SK-N-SH treated with all-trans-retinoic acid at 6 μM for 48 hours (cell line): ENCODE measurements around the gene SLC7A1.

Experiments used
- ATAC-seq: fragments of 200-7000 bp; cut with Tn5 transposase; 3 replicates; pipeline ENCODE4 v1.9.1; 2020; ENCODE audit warnings: mild to moderate bottlenecking, moderate library complexity
- ARNTL ChIP-seq: fragments of 450-650 bp; formaldehyde crosslinking; IDR thresholded peaks from 2 replicates; pipeline ENCODE4 v1.5.0; 2020; ENCODE audit warnings: low read depth, mild to moderate bottlenecking, moderate library complexity, borderline replicate concordance
- BACH2 ChIP-seq: fragments of 250-450 bp; sonication (Bioruptor Pico); IDR thresholded peaks from 2 replicates; pipeline ENCODE4 v1.9.0; 2021; ENCODE audit warnings: mild to moderate bottlenecking, borderline replicate concordance
- CREB5 ChIP-seq: fragments of 250-450 bp; sonication (Bioruptor Pico); IDR thresholded peaks from 2 replicates; pipeline ENCODE4 v1.5.1; 2020; ENCODE audit warnings: low read depth, mild to moderate bottlenecking, moderate library complexity
- CSDC2 ChIP-seq: fragments of 250-450 bp; sonication (Bioruptor Pico); IDR thresholded peaks from 2 replicates; pipeline ENCODE4 v1.5.0; 2020; ENCODE audit warnings: mild to moderate bottlenecking, moderate library complexity
- CSRNP3 ChIP-seq: fragments of 250-450 bp; sonication (Bioruptor Pico); IDR thresholded peaks from 2 replicates; pipeline ENCODE4 v1.5.1; 2021; ENCODE audit warnings: mild to moderate bottlenecking, moderate library complexity
- ESRRG ChIP-seq: fragments of 250-450 bp; sonication (Bioruptor Pico); IDR thresholded peaks from 2 replicates; pipeline ENCODE4 v1.6.1; 2021; ENCODE audit warnings: mild to moderate bottlenecking
- GLIS3 ChIP-seq: fragments of 250-450 bp; sonication (Bioruptor Pico); IDR thresholded peaks from 2 replicates; pipeline ENCODE4 v1.5.0; 2020; ENCODE audit warnings: mild to moderate bottlenecking, moderate library complexity
- ISL1 ChIP-seq: fragments of 250-450 bp; sonication (Bioruptor Pico); IDR thresholded peaks from 2 replicates; pipeline ENCODE4 v2.1.2; 2022; ENCODE audit warnings: mild to moderate bottlenecking, moderate library complexity
- OSR1 ChIP-seq: fragments of 250-450 bp; sonication (Bioruptor Pico); IDR thresholded peaks from 2 replicates; pipeline ENCODE4 v1.8.0; 2022; ENCODE audit warnings: moderate library complexity, mild to moderate bottlenecking, inconsistent platforms
- PPARA ChIP-seq: fragments of 250-450 bp; sonication (Bioruptor Pico); IDR thresholded peaks from 2 replicates; pipeline ENCODE4 v1.5.0; 2020; ENCODE audit warnings: mild to moderate bottlenecking, borderline replicate concordance
- RARB ChIP-seq: fragments of 250-450 bp; sonication (Bioruptor Pico); IDR thresholded peaks from 2 replicates; pipeline ENCODE4 v1.8.0; 2021; ENCODE audit warnings: mild to moderate bottlenecking, moderate library complexity
- SNAI2 ChIP-seq: fragments of 250-450 bp; sonication (Bioruptor Pico); IDR thresholded peaks from 2 replicates; pipeline ENCODE4 v1.5.0; 2020; ENCODE audit warnings: mild to moderate bottlenecking, moderate library complexity
- TCF4 ChIP-seq: fragments of 250-450 bp; sonication (Bioruptor Pico); IDR thresholded peaks from 2 replicates; pipeline ENCODE4 v1.8.0; 2021; ENCODE audit warnings: mild to moderate bottlenecking, moderate library complexity, borderline replicate concordance
- TOX ChIP-seq: fragments of 250-450 bp; sonication (Bioruptor Pico); IDR thresholded peaks from 2 replicates; pipeline ENCODE4 v1.8.0; 2021; ENCODE audit warnings: mild to moderate bottlenecking, moderate library complexity, borderline replicate concordance
- TSHZ2 ChIP-seq: fragments of 250-450 bp; sonication (Bioruptor Pico); IDR thresholded peaks from 2 replicates; pipeline ENCODE4 v1.5.0; 2020; ENCODE audit warnings: mild to moderate bottlenecking, moderate library complexity
- ZC3H10 ChIP-seq: fragments of 250-450 bp; sonication (Bioruptor Pico); IDR thresholded peaks from 2 replicates; pipeline ENCODE4 v1.5.1; 2021; ENCODE audit warnings: mild to moderate bottlenecking, moderate library complexity
- ZFP3 ChIP-seq: fragments of 250-450 bp; sonication (Bioruptor Pico); IDR thresholded peaks from 2 replicates; pipeline ENCODE4 v1.5.0; 2020; ENCODE audit warnings: mild to moderate bottlenecking, moderate library complexity
- ZFP30 ChIP-seq: fragments of 450-650 bp; formaldehyde crosslinking; IDR thresholded peaks from 2 replicates; pipeline ENCODE4 v1.5.0; 2022; ENCODE audit warnings: mild to moderate bottlenecking, moderate library complexity
- ZNF70 ChIP-seq: fragments of 450-650 bp; formaldehyde crosslinking; IDR thresholded peaks from 2 replicates; pipeline ENCODE4 v1.5.0; 2020; ENCODE audit warnings: mild to moderate bottlenecking, moderate library complexity
- ZNF8 ChIP-seq: fragments of 450-650 bp; formaldehyde crosslinking; IDR thresholded peaks from 2 replicates; pipeline ENCODE4 v1.5.0; 2020; ENCODE audit warnings: mild to moderate bottlenecking, moderate library complexity

Gene SLC7A1

GRCh38 chr13:29593605-29594297, 1.7 kb downstream of the SLC7A1 start:
- no peak for ATAC-seq
- TF ChIP-seq GLIS3 (no peak), TCF4 (CRISPR knock-in tag) (no peak), ZNF8 (CRISPR knock-in tag) (no peak), PPARA (no peak), SNAI2 (CRISPR knock-in tag) (no peak), BACH2 (no peak), OSR1 (CRISPR knock-in tag) (no peak), RARB (no peak), TOX (no peak), ZNF70 (no peak), ISL1 (CRISPR knock-in tag) (no peak), ESRRG (no peak), ZFP30 (no peak), ZC3H10 (CRISPR knock-in tag) (no peak), CSDC2 (CRISPR knock-in tag) (no peak)

- no peak for ATAC-seq
- no peak for TF ChIP-seq CSRNP3
- TF ChIP-seq OSR1 (CRISPR knock-in tag) = no peak
- TF ChIP-seq ZFP30 = no peak
- no peak for TF ChIP-seq ARNTL (CRISPR knock-in tag)
- TF ChIP-seq ESRRG = no peak
- TF ChIP-seq BACH2 = no peak
- TF ChIP-seq TCF4 (CRISPR knock-in tag) = no peak
- no peak for TF ChIP-seq ZFP3 (CRISPR knock-in tag)
- TF ChIP-seq PPARA = no peak
- TF ChIP-seq SNAI2 (CRISPR knock-in tag) = no peak
These were observed 4.2 kb downstream of the SLC7A1 start for GRCh38 chr13:29591310-29591709.

GRCh38 chr13:29589967-29590366, 5.5 kb downstream of the SLC7A1 start:
- no peak for TF ChIP-seq TCF4 (CRISPR knock-in tag)
- TF ChIP-seq ZNF8 (CRISPR knock-in tag) = no peak
- no peak for TF ChIP-seq RARB
- TF ChIP-seq TSHZ2 (CRISPR knock-in tag) = no peak
- no peak for TF ChIP-seq ESRRG

GRCh38 chr13:29589234-29589633, 6.3 kb downstream of the SLC7A1 start:
- ATAC-seq = peak; percentile 70
- no peak for TF ChIP-seq ISL1 (CRISPR knock-in tag)
- TF ChIP-seq TCF4 (CRISPR knock-in tag) = no peak
- no peak for TF ChIP-seq CREB5 (CRISPR knock-in tag)
- TF ChIP-seq BACH2 = no peak
- TF ChIP-seq GLIS3 = no peak

More at GRCh38 chr13:29589967-29590366, 5.5 kb downstream of the SLC7A1 start:
- ATAC-seq = no peak

- no peak for ATAC-seq
- no peak for TF ChIP-seq GLIS3
- TF ChIP-seq TSHZ2 (CRISPR knock-in tag) = no peak
These were observed 7.8 kb downstream of the SLC7A1 start for GRCh38 chr13:29587645-29588044.
